GM19035 (cell line): ENCODE results near the gene GOLPH3.
"Not testable (repeated sequence)": the region's sequence is repeated elsewhere in the genome, so short reads cannot be mapped to it uniquely, and the experiment has no call there.

Experiments used
- ATAC-seq: cut with Tn5 transposase; IDR thresholded peaks from one replicate; pipeline ENCODE4 v1.9.1; 2021; ENCODE audit not compliant: unreplicated experiment

The GOLPH3 gene

DNA sequence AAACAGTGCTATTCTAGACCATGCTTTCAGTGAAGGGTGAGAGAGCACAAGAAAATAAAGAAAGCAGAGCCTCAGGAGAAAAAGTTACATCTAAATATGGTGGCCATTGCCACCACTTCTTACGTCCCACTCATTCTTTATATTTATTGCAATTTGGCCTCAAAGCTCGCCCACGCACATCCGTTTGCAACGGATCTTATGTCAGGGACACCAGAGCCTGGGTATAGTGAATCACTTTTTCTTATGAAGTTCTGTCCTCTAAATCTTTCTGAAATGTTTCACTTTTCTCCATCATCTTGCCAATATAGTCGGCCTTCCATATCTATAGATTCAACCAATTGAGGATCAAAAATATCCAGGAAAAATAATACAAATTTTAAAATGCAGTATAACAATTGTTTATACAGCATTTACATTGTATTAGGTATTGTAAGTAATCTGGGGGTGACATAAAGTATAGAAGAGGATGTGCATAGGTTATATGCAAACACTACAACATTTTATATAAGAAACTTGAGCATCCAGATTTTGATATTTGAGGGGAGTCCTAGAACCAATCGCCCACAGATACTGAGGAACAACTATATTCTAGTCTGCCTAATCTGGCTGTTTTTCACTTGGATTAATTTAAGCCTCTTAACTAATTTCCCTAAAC lies 35.2 kb downstream of the GOLPH3 start:
- no peak for ATAC-seq

DNA sequence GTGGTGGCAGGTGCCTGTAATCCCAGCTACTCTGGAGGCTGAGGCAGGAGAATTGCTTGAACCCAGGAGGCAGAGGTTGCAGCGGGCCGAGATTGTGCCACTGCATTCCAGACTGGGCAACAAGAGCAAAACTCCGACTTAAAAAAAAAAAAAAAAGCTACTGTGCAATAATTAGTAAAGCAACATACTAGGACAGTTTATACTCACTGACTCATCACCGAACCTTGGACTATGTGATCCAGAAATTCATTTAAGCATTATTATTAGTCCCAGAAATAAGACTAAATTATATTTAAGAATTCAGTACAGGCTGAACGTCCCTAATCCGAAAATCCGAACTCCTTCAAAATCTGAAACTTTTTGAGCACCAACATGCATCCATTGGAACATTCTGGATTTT lies 37.8 kb downstream of the GOLPH3 start:
- ATAC-seq = no peak

DNA sequence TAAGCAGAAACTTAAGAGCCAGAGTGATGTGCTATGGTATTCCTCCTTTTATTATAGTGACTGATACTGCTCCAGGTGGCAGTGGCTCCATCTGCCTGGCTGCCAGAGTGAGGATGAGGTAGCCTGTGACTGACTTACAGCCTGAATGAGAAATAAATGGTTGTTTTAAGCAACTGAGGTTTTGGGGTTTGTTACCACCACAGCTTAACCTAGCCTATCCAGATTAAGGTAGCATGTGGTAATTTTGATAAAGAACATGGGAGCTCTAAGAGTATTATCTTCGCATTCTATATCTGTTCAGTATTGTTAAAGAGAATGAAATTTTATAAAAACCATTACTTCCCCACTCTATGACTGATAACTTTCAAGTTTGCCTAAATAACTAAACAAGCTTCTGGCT lies 39.0 kb downstream of the GOLPH3 start:
- ATAC-seq = no peak

DNA sequence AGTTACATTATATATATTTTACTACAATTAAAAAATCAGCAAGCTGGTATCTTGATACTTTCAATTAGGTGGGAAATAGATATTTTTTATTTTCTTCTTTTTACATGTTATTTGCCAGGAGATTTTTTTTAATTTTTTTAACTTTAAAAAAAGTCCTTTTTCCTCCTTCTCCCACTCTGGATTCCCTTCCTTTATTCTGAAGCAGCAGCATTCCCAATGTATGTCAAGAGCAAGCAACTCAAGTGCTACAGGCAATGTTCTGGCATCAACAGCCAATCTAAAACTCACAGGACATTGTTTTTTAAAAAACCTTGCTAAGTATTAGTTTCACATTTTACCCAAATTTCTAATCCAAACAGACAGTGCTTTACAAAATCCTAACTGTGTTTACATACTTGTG lies 41.4 kb downstream of the GOLPH3 start:
- ATAC-seq = no peak

DNA sequence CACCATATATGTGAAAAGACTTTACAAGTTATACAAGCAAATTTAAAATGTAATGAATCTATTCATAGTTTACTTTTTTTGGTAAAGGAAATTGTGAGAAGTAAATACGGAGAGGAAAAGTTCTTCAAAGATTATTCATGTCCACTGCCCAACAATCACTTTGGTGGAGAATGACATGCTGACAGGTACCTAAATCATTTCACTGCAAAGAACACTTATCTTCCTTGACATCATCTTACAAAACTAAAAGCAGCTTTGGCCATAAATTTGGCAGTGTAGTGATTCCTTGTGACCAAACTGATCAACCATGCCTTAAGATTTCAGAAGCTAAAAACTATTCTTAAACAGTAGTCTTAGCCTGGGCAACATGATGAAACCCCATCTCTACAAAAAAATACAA lies 42.5 kb downstream of the GOLPH3 start:
- ATAC-seq = no peak

DNA sequence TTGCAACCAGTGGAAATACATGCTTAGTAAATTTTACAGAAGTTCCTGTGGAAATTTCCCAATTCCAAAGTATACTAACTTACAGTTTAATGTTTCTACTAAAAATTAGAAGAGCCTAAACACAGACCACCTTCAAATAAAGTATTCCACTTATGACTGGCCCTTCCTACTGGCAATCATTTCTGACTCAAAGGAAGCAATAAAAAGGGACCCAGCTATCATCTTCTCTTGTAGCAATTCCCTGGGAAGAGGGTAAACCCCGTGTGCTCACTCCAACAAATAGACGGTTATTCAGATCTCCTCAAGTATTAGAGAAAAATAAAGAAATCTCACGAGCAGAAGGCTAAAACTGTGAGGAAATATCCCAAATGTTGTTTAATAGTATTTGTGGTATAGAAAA lies 43.3 kb downstream of the GOLPH3 start:
- ATAC-seq = no peak

DNA sequence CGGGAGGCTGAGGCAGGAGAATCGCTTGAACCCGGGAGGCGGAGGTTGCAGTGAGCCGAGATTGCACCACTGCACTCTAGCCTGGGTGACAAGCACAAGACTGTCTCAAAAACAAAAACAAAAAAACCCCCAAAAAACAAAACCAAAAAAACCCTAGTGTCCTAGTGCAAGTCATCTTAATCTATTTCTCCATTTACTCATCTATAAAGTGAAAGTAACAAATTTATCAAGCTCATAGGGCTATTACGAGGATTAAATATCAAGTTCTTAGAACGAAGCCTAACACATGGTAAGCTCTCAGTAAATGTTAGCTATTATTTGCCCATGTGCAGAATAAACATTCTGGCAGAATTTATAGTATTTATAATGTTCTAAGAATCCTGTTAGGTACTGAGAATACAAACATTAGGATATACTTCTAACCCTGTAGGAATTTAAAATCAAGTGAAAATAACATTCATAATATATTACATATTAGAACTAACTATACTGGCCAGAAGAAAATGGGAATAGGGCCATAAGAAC lies 45.0 kb downstream of the GOLPH3 start:
- ATAC-seq = no peak

DNA sequence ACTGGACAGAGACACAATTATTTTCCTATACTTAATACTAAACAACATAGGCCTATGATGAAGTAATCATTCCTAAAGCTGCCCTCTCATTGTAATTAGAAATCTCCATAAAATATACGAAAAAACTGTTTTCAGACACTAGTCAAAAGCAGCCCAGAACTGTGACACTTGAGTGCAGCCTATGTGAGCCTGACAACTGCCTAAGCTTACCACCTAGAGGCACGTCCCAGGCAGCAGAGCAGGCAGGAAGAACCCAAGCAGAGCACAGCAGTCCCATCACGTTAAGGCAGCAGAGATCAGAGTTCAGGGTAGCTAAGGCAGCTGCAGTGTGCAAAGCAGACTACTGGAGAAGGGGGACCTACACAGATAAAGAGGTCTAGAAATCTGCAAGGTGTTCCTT lies 46.4 kb downstream of the GOLPH3 start:
- ATAC-seq = no peak

DNA sequence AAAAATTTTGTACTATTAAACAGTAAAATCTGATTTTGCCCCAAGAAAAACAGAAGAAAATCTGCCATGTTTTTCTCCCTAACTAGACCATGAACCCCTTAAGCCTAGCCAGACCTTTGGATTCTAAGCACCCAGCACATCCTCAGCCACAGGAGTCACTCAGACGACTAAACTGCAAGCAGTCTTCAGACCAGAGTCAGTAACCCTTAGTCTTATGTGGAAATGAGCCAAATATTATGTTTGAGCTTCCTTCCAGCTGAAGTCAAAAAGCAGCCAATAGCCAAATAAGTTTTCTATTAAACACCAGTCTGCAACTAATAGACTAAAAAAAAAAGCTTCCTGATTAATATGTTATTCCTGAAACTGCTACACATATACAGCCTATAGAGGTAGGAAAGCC lies 47.4 kb downstream of the GOLPH3 start:
- ATAC-seq = no peak

DNA sequence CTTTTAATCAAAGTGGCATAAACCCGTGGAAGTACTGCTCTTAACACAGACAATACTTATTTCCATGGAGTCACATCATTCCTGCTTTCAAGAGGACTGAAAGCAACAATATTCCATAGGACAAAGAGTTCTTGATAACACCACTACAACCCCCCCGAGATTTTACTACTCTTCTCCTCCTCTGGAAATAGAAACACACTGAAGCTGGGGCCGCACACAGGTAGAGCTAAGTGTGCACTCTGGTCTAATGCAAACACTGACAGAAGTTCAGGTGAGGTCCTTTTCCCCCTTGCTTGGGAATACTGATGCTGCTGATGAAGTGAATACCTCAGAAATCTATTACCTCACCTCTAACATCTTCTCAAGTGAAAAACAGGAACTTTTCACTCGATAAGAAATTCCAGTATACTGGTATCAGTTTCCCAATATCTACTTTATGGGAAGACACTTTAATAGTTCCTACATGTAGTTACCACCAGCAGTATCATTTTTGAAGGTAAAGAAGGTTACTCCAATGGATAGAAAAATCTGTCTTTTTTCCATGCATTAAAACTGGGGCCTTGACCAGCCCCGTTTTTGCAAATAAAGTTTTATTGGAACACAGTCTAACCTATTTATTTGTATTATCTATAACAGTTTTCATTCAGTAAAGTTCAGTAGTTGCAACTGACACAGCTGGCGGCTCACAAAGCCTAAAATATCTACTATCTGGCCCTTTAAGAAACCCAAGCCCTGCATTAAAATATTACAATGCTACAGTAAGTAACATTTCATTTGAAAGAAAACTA lies 50.0 kb downstream of the GOLPH3 start:
- no peak for ATAC-seq

DNA sequence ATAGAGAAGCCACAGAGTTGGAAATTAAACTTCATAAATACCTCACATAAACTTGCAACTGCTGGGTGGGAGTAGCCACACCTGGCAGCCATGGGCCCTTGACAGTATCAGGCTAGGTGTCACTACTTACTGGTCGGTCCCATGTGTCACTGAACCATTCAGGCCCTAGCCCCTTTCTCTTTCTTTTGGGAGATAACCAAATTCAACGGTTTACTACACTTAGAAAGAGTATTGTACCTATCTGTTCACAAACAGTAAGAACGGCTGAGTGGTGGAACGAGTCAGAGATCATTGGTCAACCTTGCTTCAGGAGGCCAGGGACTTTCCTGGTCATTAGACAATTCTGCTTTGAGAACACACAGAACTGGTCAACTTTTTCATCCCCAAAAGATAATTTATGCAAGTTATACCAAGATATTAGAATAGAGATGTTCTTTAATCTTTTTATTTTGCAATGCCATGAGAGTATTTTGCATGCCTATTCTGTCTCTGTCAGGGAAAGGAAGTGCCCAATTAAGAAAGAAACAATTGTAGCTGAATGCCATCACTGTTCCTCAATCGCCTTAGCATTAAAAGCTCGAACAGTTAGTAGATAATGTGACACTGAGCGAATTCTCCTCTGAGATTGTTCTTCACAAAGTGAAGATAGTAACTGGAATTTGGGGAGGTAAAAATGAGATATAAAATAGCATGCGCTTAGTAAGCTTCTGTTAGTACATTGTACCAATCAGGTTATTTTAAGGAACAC lies 50.9 kb downstream of the GOLPH3 start:
- no peak for ATAC-seq

DNA sequence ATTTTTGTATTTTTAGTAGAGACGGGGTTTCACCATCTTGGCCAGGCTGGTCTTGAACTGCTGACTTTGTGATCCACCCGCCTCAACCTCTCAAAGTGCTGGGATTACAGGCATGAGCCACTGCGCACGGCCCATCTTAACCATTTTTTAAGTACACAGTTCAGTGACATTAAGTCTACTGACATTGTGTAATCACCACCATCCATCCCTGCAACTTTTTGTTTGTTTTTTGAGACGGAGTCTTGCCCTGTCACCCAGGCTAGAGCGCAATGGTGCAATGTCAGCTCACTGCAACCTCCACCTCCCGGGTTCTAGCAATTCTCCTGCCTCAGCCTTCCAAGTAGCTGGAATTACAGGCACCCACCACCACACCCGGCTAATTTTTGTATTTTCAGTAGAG lies 55.2 kb downstream of the GOLPH3 start:
- ATAC-seq = not testable (repeated sequence)

DNA sequence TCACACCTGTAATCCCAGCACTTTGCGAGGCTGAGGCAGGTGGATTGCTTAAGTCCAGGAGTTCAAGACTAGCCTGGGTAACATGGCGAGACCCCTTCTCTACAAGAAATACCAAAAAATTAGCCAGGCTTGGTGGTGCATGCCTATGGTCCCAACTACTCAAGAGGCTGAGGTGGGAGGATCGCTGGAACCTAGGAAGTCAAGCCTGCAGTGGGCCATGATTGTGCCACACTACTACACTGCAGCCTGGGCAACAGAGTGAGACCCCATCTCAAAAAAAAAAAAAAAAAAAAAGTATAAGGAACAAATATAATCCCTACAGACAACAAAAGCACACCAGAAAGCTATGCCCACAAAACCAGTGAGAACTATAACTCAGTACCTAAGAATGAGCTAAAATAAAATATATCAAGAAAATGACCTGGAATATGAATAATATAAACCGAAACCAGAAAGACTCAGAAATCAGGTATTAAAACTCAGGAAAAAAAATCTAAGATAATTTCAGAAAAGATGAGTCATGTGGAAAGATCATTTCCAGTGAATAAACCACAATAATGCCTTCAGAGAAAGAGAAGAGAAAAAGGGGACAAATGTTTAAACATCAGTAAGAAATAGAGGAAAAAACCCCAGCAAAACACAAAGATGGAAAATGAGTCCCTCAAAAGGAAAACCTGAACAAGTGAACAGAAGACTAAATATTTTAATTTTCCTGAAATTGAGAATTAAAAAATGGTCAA lies 57.4 kb downstream of the GOLPH3 start:
- ATAC-seq = no peak

DNA sequence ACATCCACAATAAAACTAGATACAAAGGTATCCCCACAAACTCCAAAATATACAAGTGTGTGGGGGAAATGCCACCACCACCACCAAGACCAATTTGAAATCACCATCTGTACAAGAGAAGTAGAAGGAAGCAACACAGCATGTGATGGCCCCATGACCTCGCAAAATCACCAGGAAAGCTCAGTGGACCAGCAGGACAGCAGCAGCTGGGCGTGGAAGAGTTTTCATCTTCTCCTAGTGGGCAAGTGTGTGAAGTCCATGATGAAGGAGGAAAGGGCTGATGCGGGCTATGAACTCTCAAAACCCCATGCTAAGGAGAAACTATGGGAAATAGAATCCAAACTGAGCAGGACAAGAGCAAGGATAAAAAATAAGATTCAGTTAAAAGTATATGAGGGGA lies 58.1 kb downstream of the GOLPH3 start:
- no peak for ATAC-seq

DNA sequence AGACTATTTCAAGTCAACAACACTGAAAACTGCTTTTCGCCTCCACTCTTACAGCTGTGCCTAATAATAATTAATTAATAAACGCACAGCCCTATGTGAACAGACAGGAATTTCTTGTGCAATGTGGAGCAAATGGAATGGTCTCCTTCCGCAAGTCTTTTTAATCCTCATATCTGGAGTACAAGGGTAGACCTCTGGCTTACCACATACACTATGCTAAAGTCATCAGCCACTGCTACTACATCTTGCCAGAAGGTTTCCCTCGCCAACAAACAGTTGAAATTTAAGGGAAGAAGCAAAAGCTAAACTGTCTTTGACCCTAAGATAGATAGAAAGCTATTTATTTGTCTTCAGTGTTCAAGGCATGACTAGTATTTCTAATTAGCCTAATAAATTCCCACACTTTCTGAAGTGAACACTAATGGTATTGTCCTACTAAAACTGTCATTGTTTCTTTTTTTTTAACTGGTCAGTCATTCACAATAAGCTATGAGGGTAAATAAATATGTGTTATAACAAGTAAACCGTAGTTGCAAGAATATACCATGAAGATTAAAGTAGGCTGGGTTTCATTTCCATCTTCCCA lies 63.9 kb downstream of the GOLPH3 start:
- no peak for ATAC-seq

DNA sequence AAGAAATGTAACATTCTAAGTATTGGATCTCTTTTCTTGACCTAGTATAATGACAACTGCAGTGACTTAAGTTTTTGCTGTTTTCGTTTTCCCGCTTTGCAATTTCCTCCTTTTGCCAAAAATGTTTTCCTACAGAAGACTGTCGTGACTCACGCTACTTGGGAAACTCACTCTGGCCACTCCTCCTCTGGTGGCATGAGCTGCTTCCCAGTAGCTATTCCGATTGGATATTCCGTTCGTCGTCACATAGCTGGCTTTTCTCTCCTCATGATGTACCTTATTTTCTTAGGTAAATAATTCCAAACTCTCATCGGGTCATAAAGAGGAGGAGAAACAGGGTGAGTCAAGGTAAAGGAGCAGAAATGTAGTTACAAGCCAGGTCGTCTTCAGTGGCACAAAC lies 64.9 kb downstream of the GOLPH3 start:
- ATAC-seq = no peak

DNA sequence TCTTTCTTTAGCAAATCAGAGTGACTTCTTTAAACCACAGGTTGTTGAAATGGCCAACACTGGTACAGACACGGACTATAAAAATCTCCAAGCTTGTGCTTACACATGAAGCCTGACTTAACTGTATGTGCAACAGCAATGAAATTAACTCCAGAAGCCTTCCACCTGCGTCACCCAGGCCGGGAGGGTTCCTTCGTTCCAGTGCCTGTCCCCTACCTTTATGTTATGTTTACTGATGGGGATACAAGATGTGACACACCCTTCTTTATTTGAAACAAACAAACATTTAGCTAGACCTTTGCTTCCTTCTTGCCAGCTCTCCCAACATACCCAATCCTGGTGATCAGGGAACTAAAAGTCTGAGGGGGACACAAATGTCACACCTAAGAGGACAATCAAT lies 66.0 kb downstream of the GOLPH3 start:
- ATAC-seq = no peak

DNA sequence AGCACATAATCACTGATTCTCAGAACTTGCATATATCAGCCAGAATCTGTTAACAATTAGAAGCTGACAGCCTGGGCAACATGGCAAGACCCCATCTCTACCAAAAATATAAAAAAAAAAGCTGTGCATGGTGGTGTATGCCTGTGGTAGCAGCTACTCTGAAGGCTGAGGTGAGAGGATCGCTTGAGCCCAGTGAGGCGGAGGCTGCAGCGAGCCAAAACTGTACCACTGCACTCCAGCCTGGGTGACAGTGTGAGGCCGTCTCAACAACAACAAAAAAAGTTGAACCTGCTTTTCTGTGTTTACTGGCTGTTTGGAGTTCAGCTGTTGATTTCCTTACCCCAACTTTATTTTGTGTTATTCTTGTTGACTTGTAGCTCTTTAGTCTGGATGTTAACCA lies 66.8 kb downstream of the GOLPH3 start:
- ATAC-seq = no peak

DNA sequence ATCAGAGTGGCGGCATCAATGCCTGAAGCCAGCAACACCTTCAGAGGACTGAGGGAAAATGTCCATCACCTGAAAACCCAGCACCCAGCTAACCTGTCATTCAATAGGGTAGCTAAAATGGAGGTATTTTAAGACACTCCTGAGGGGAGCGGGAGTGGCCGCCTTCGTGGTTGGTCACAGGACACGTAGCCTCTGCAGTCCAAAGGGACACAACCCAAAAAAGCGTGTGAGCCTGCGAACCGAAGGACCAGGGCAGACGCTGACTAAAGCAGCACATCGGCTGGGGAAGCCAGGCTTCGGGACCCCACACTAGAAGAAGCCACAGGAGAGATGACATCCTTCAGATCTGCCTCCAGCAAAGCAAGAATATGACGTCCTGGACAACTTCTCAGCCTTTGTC lies 70.6 kb downstream of the GOLPH3 start:
- ATAC-seq = no peak

DNA sequence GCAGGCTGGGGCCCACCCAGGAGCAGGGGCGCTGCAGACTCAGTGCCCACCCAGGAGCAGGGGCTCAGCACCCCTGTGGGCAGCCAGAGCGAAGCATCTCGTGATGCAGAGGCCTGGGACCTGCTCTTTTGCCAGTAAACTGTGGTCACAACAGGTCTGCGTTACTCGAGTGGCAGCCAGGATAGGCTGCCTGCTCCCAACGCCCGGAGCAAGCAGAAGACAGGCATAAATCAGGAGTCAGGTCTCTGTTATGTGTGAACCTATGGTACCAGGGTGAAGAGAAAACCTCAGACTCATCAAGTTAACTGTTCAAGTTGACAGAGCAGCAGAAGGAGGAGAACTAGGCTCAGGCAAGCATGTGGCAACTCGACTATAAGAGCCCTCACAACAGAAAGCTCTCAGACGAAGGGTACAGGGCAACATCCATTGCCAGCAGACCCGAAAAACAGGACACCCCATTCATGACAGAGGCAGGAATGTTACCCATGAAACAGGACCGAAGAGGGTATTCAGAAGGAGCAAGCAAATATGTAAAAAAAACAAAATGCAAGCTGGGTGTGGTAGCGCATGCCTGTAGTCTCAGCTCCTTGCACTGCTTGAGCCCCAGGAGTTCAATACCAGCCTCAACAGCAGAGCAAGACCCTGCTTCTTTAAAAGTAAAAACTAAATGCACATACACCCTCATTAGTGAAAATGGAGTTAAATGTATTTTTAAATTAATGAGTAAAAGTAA lies 71.7 kb downstream of the GOLPH3 start:
- ATAC-seq = no peak
